ENCODE measurements around the gene CHRND. TPM values are rescaled to one million over a fixed set of nuclear protein-coding genes. Genes with fewer than 3 reads are reported as not detected.

CHRND gene
- 0.26 TPM in 1 of 2 replicates, not detected in the other for total RNA-seq

GRCh38 chr2:232525791-232526371 is at the start of gene CHRND:
Gene CHRND, plus strand, starts transcription at chr2:232526160. Its CDS starts 56 bp downstream, at chr2:232526216.

DNA sequence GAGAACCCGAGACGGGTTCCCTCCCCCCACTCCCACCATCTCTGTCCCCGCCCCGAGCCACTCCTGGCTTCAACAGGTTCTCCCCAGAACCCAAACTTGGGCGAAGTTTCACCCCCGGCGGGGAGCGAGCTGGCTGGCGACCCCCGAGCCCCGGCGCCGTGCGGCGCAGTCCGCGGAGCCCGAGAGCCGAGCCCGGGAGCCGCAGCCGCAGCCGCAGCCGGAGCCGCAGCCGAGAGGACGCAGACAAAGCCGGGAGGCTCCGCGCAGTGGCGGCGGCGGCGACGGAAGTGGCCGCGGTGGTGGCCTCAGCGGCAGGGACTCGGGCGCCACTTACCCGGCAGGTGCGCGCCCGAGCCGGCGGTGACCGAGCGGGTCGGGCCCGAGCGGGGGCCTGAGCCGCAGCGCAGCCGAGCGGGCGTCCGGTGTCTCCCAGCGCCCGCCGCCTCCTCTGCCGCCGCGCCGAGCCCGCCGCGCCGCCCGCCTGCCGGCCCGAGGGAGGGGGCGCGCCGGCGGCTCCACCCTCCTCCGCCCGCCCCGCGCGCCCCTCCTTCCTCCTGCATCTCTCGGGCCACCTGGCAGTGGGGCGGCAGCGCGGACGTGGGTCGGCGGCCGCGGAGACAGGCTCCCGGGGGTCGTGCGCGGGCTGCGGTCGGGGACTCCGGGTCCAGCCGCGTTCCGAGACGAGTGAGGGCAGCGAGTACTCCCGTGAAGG is 38.4 kb upstream of the CHRND start, which contains the start of gene ECEL1:
Gene ECEL1 (minus strand): TSS at position 450 of the 712 bp plus-strand sequence. CDS start 1,181 bp downstream, outside the sequence.

GRCh38 chr2:232519581-232520438 is 6.2 kb upstream of the CHRND start, which contains the start of gene PRSS56:
Gene PRSS56, plus strand, starts transcription at chr2:232520388. Its CDS starts 211 bp downstream, at chr2:232520599.

DNA sequence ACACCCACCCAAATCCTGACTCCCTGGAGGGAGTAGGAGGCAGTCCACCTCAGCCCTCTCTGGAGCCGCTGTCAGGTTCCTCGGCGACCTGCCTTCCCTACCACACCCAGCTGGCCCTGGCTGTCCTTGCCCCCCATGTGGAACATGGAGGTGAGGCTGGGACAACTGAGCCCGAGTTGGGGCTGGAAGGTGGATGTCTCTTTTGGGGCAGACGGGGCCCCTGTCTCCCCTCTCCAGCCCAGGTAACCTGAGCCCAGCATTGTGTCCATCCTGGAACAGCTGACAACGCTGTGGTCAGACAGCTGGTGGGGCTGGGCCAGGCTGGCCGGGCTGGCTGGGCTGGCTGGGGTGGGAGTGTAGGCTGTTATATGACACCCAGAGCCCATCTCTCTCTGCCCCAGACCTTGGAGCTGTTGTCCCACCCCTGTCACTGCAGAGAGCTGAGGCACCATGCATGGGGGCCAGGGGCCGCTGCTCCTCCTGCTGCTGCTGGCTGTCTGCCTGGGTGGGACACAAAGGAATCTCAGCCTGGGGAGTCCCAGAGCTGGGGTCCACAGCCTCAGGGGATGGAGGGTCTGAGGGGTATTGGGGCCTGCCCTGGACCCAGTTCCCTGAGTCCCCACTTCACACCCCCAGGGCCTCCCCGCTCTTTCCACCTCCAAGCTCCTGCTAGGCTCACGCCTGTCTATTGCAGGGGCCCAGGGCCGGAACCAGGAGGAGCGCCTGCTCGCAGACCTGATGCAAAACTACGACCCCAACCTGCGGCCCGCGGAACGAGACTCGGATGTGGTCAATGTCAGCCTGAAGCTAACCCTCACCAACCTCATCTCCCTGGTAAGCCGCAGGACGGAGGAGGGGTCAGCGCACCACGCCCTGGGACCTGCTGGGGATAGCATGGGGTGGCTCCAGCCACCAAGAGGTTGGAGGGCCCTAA is 13.6 kb downstream of the CHRND start, which contains the start of gene CHRNG:
Gene CHRNG (plus strand): TSS at position 395 of the 934 bp plus-strand sequence. CDS start 56 bp downstream, at position 451.

DNA sequence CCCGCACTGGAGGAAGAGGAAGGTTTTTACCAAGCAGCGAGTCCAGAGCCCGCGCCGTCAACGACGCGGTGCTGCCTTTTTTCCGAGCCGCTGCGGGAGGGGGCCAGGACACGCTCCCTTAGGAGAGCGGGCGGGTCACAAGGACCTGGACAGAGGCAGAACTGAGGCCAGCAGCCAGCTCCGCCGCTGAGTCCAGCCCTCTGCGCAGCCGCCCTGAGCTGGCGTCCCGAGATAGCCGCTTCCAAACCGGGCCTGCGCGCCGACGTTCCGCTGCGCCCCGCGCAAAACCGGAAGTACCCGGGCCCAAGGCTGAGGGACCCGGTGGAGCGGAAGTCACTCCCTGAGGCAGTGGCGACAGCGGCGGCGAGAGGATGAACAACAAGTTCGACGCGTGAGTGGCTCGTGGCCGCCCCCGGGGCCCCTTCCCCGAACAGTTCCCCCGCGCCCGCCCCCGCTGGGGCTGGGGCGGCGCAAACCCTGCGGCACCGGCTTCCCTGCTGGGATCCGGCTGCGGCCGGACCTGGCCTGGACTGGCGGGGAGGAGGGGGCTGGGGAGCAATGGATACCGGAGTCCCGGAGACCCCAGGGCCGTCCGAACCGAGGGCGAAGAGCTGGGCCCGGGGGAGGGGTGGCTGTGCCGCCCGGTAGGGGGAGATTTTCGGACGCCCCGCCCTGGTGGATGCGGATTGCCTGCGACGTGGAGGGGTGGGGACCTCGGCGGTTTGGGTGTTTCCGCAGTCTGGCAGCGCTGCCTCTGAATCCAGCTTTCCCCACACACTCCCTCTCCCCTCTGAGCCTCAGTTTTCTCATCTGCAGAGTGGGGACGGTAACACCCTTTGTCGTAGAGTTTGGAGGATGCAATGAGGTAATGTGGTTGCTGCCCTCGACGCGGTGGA is 24.6 kb downstream of the CHRND start, which contains the start of the genes EIF4E2 and TIGD1:
Gene EIF4E2 (plus strand): TSS at position 336 of the 896 bp plus-strand sequence. CDS start 36 bp downstream, at position 372.
Gene TIGD1 (minus strand): TSS at position 204 of the 896 bp plus-strand sequence. CDS start 675 bp downstream, outside the sequence.

Other genes with a start within 250 kb of the CHRND start
- gene ALPP, start 147.4 kb upstream of the CHRND start, total RNA-seq, result not detected in 2 replicates
- not detected in 2 replicates for gene ALPG, start 119.3 kb upstream of the CHRND start, total RNA-seq
- not detected in 2 replicates for gene ALPI, start 70.0 kb upstream of the CHRND start, total RNA-seq
- not detected in 2 replicates for gene ECEL1, start 38.3 kb upstream of the CHRND start, total RNA-seq
- gene PRSS56, start 5.8 kb upstream of the CHRND start, total RNA-seq, result not detected in 2 replicates
- 0.77 TPM in 1 of 2 replicates, not detected in the other for gene CHRNG, start 13.5 kb downstream of the CHRND start, total RNA-seq
- gene TIGD1, start 24.4 kb downstream of the CHRND start, total RNA-seq, result 2.3 and 2.6 TPM in 2 replicates
- 43.6 and 83.4 TPM in 2 replicates for gene EIF4E2, start 24.5 kb downstream of the CHRND start, total RNA-seq
- 0.26 and 1.1 TPM in 2 replicates for gene EFHD1, start 107.4 kb downstream of the CHRND start, total RNA-seq
- gene GIGYF2, start 171.2 kb downstream of the CHRND start, total RNA-seq, result 27.7 and 44.5 TPM in 2 replicates

Measured in pericardium fibroblast (primary cell).